NK-92 (cell line): Measurements from ENCODE around the gene DNAJC6.

Experiments
- DNase-seq: peaks from one replicate; lab custom pipeline; 2025; ENCODE audit not compliant: unreplicated experiment; lab: John Stamatoyannopoulos, UW

Gene DNAJC6

GRCh38 chr1:65292861-65293593 lies 16.3 kb upstream of the DNAJC6 start:
- DNase-seq = no peak

DNA sequence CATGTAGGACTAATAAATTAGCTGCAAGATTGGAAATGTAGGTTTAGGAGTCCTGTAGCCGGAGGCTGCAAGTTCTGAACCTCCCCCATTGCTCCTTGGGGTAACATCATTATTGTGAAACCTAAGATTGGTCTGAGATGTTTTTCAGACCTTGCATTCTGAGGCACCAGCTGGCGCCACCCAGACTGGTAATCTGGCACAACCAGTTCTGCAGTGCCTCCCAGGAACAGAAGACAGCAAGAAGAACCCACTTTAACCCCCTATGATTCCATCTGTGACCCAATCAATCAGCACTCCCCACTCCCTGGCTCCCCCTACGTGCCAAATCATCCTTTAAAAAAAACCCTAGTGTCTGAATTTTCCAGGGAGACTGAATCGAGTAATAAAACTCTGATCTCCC lies 11.6 kb upstream of the DNAJC6 start:
- no peak for DNase-seq

- DNase-seq = no peak
Observed at GRCh38 chr1:65299328-65299727, 10.0 kb upstream of the DNAJC6 start.

- DNase-seq = no peak
Observed at GRCh38 chr1:65308781-65309303, 501 bp upstream of the DNAJC6 start.

- DNase-seq = no peak
Observed at GRCh38 chr1:65310078-65310587, 790 bp downstream of the DNAJC6 start.

GRCh38 chr1:65311760-65312159 lies 2.4 kb downstream of the DNAJC6 start:
- no peak for DNase-seq

DNA sequence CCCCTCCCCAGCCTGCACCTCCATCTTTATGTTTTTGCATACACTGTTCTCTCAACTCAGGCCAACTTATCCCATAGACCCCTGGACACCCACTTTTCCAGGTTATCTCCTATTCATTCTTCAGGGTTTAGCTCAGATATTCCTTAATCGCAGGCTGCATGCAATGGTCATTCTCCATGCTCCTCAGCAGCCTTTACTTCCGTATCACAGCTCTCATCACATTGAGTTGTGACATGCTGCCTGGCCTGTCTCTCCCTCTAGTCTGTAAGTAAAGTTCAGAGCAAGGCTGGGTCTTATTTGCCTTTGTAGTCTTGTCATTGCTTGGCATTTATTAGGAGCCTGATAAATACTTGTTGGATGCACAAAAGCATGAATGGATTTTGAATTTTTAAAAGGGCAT lies 6.9 kb downstream of the DNAJC6 start:
- no peak for DNase-seq

- no peak for DNase-seq
Observed at GRCh38 chr1:65317866-65318653, 8.7 kb downstream of the DNAJC6 start.

GRCh38 chr1:65319141-65319540 lies 9.8 kb downstream of the DNAJC6 start:
- no peak for DNase-seq

DNA sequence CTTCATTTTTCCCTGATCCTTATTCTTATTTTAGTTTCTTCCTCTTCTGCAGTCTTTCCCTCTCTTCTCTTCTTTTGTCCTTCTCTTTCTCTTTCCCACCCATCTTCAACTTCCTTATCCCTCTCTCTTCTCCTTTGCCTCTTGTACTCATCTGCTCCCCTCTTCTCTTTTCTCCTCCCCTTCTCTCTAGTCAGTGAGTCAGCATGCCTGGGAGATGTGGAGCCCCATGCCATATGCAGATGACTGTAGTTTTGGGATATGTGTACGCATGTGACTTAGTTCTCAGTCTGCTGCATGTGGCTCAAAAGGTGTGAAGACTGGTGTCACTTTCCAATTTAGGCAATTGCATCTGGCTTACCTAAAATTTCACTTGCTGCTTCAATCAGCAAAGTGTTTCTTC lies 10.4 kb downstream of the DNAJC6 start:
- DNase-seq = no peak

DNA sequence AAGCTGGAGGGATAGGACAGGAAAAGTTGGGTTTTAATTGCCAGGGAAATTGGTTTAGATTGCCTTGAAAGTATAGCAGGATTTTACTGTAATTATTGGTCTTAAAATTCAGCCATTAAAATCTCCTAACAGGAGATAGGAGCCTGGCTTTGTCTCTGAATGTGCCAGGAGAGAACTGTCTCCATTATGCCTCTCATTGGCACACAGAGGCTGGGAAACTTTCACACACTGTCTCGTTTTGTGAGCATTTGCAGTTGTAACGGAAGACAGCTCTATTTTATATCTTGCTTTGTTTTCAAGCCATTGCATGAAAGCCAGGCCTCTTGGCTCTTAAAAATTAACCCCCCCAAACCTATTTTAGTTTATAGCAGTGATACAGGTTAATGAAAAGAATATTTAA lies 12.5 kb downstream of the DNAJC6 start:
- no peak for DNase-seq

- DNase-seq = no peak
Observed at GRCh38 chr1:65323246-65323645, 13.9 kb downstream of the DNAJC6 start.

GRCh38 chr1:65330021-65330420 lies 20.7 kb downstream of the DNAJC6 start:
- DNase-seq = no peak

DNA sequence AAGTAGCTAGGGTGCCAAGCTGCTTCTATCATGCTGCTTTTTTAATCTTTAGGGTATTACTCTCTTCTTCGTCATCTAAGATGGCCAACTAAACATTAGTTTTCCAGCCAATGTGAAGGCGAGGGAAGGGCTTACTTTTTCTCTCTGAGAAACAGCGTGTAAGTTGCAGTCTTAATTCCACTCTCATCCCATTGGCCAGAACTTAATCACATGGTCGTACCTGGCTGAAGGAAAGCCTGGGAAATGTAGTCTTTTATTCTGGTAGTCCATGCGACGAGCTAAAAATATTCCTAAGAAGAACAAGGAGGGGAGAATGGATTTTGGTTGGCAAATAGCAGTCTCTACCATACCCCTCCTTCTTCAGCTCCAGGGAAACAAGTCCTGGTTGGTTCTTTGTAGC lies 21.5 kb downstream of the DNAJC6 start:
- no peak for DNase-seq

DNA sequence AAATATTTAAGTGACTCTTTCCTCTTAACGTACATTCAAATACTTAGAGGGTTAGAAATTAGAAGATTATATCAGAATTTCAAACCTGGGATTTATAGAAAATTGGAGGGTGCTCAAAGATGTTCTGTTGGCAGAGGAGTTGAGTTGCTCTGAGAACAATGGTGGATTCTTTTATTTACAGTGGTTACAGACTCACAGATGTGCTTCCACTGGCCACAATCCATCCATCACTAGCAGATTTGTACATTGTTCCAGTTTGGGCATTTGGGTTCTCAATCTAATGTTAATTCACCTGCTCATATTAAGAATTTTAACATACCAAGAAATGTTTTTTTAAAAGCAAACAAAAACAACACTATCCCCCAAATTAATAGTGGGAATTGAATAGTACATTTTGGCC lies 23.5 kb downstream of the DNAJC6 start:
- DNase-seq = no peak

DNA sequence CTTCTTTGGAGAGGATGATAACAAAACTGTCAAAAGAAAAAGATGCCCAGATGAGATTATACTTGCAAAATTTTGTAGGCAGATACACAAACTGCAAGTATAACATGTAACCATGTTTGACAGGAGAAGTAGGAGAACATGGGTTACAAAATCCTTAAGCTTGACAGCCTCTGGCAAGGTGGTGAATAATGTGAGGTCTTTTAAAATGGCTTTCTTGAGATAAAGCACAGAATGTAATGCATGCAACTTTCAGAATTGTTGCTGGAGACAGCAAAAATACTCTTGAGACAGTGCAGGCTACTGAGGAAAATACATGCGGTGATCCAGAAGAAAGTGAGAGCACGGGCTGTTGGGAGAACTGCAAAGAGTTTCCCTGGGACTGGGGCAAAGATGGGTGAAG lies 24.7 kb downstream of the DNAJC6 start:
- DNase-seq = no peak

DNA sequence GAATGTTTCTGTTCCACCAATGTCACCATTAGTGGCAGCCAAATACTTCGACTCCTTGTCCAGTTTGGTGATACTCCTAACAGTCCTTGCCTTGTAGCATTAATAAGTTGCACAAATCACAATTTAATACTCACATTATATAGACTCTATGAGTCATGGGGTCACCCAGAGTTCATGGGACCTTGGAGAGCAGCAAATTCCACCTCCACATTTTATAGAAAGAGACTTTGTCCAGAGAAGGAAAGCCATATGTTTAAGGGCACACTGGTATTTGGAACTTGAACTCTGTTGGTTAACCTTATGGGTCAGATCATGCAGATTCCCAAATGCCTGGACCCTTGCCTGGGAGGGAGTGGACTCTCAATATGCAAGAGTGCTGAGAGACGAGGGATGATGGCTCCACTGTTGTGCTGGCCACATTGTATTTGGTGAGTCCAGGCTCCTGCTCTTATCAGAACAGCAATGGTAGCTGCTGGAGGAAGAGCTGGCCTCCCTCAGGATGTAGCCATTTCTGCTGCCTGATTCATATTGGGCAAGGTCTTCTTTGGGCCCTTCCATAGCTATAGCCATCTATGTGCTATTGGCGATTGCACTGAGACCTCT lies 30.6 kb downstream of the DNAJC6 start:
- no peak for DNase-seq

- no peak for DNase-seq
Observed at GRCh38 chr1:65341381-65341780, 32.0 kb downstream of the DNAJC6 start.

DNA sequence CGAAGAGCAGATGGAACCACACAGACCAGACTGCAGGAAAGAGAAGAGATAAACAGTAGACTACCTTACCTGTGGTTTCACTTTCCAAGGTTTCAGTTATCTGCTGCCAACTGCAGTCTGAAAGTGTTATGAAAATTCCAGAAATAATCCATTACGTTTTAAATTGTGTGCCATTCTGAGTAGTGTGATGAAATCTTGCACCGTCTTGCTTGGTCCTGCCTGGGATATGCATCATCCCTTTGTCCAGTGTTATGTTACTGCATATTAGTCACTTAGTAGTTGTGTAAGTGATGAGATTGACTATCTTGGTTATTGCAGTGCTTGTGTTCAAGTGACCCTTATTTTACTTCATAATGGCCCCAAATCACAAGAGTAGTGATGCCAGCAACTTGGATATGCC lies 33.9 kb downstream of the DNAJC6 start:
- DNase-seq = no peak

DNA sequence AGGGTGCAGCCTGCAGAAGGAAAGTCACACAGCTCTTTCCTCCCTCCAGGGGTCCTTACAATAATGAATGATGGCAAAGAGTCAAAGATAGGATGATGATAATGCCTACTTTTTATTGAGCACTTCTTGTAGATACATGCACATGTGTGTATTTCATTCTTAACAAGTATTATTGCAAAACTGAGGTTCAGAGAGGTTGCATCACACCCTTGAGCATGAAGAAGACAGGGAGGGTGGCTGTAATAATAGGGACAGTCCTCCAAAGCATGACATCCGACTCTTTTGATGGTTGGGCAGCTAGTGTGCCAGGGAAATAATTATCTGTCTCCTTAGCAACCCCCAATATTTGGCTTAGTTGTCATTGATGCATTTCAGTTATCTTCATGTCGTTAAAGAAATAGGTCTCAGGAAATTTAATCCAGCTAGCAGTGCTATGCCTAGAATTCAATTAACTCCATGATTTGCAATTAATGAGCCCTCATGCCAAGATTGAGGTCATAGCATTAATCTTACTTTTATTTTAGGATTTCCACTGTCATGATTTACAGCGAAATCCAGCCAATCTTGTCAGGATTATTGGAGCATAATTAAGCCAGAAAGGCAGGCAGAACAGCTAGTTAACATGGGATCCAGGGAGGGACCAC lies 35.0 kb downstream of the DNAJC6 start:
- no peak for DNase-seq

DNA sequence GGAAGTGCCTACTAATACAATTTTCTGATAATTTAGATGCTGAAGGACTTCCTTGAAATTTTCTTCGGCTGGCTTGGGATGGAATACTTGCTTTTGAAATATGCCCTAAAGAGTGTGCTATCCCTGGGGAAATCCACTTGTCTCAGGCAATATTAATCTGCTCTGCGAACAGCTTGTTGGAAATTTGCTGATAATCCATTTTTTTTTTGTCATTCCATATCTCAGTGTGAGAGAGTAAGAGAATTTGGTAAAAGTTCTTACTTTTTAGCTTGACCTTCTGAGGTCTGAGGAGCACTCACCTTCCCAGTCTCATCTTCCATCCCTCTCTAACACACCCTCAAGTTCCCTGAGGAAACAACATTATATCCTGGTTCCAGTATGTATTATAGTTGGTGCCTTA lies 36.8 kb downstream of the DNAJC6 start:
- no peak for DNase-seq
